Stimulated activated CD8-positive, alpha-beta memory T cell treated with anti-CD3 and anti-CD28 coated beads, Interleukin-15, amount 100 ng/mL, for 48 hours (primary cell): Measurements from ENCODE around the gene MYBPC2.
"Not testable (repeated sequence)": the region's sequence is repeated elsewhere in the genome, so short reads cannot be mapped to it uniquely, and the experiment has no call there.

Experiments
- DNase-seq, 2 donors: peaks; one replicate each; pipeline ENCODE4 v3.0.0-alpha.2; 2020; ENCODE audit warnings: low read depth in 2 of 2

MYBPC2 gene

GRCh38 chr19:50428772-50429463 lies 3.8 kb upstream of the MYBPC2 start:
- no peak for DNase-seq

GRCh38 chr19:50430888-50431342 lies 1.8 kb upstream of the MYBPC2 start:
- no peak for DNase-seq

- DNase-seq, result peak; percentile 51 to 70
Measured at GRCh38 chr19:50431343-50432220, 1.1 kb upstream of the MYBPC2 start.

GRCh38 chr19:50433201-50434180 lies 799 bp downstream of the MYBPC2 start:
- DNase-seq, result no peak

- DNase-seq, result no peak
Measured at GRCh38 chr19:50434525-50434924, 1.8 kb downstream of the MYBPC2 start.

GRCh38 chr19:50435221-50435620 lies 2.5 kb downstream of the MYBPC2 start:
- no peak for DNase-seq

GRCh38 chr19:50435627-50436026 lies 2.9 kb downstream of the MYBPC2 start:
- no peak for DNase-seq

GRCh38 chr19:50437862-50438449 lies 5.3 kb downstream of the MYBPC2 start:
- no peak for DNase-seq

GRCh38 chr19:50439130-50439529 lies 6.4 kb downstream of the MYBPC2 start:
- DNase-seq, result not testable (repeated sequence)

- no peak for DNase-seq
Measured at GRCh38 chr19:50444059-50444458, 11.4 kb downstream of the MYBPC2 start.

GRCh38 chr19:50447053-50447452 lies 14.4 kb downstream of the MYBPC2 start:
- DNase-seq, result no peak

- no peak for DNase-seq
Measured at GRCh38 chr19:50447750-50448149, 15.1 kb downstream of the MYBPC2 start.

- no peak for DNase-seq
Measured at GRCh38 chr19:50449236-50449899, 16.7 kb downstream of the MYBPC2 start.

- no peak for DNase-seq
Measured at GRCh38 chr19:50450369-50451222, 17.9 kb downstream of the MYBPC2 start.

GRCh38 chr19:50451223-50451534 lies 18.5 kb downstream of the MYBPC2 start:
- no peak for DNase-seq

GRCh38 chr19:50453243-50453642 lies 20.6 kb downstream of the MYBPC2 start:
- no peak for DNase-seq

GRCh38 chr19:50455992-50456391 lies 23.3 kb downstream of the MYBPC2 start:
- no peak for DNase-seq

GRCh38 chr19:50457300-50457699 lies 24.6 kb downstream of the MYBPC2 start:
- DNase-seq, result no peak

- DNase-seq, result no peak
Measured at GRCh38 chr19:50458396-50459066, 25.8 kb downstream of the MYBPC2 start.

GRCh38 chr19:50459067-50459456 lies 26.4 kb downstream of the MYBPC2 start:
- no peak for DNase-seq
